ENCODE data around the gene COL26A1. TPM values are rescaled to one million over a fixed set of nuclear protein-coding genes. Genes with fewer than 3 reads are reported as not detected.

The COL26A1 gene
- total RNA-seq, 1 experiment from 2014 or later: 42.6 TPM

DNA sequence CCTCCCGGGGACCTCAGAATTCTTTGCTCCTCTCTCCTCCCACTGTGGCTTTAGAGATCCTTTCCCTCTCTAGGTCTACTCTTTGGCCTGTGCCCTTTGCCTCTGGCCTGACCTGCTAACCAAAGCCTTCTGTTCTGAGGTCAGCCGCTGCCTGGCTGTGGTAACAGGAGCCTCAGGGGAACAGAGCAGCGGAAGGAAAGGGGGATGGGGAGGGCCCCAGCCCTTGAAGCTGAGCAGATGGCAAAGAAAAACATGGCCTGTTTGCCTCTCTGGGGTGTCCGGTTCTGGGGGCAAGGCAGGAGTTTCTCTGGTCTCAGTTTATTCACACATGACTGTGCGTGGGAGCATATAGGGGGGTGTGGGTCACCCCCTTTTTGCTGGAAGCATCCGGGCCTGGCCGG lies 28.2 kb downstream of the COL26A1 start:
- no peak overlapping the region for H3K14ac ChIP-seq (ENCODE audit: insufficient read depth, low read length)
- Mint-ChIP-seq H3K4me1 (peaks cover 28 to 36% of the 10 kb centered on the region in 2 experiments), H3K27me3 (ENCODE audit: low read depth) (no peaks in the 10 kb centered on the region), H3K27ac (peak overlapping the region; percentile 50 to 96 (median 82); a peak in 5 of 7 replicates), H3K9me3 (no peaks in the 10 kb centered on the region), H3K36me3 (ENCODE audit: insufficient read depth in 1 of 3, low read depth in 3 of 3) (peaks cover 0 to 10% (median 3%) of the 10 kb centered on the region in 3 experiments; a peak in 4 of 7 replicates), H3K4me3 (peak overlapping the region in 1 of 2 experiments; percentile 49; a peak in 2 of 5 replicates)
- H2BK20ac ChIP-seq (ENCODE audit: low read depth, low read length, poor library complexity, severe bottlenecking): no peak overlapping the region
- no peak overlapping the region for H3K4ac ChIP-seq (ENCODE audit: low read depth, low read length)
- H3K23ac ChIP-seq (ENCODE audit: insufficient read length, low read depth, low read length): no peak overlapping the region
- no peak overlapping the region for H2BK12ac ChIP-seq (ENCODE audit: insufficient read length, low read depth, low read length)
- no peak overlapping the region for H3T11ph ChIP-seq (ENCODE audit: low read length)
- no peaks in the 10 kb centered on the region for H3K23me2 ChIP-seq (ENCODE audit: insufficient read length, low read depth, low read length, poor library complexity, severe bottlenecking)
- no peaks in the 10 kb centered on the region for H4K20me1 ChIP-seq (ENCODE audit: control insufficient read depth, insufficient read depth, insufficient read length)
- H3K9ac ChIP-seq (ENCODE audit: extremely low read depth, insufficient read length, low read length): no peak overlapping the region
- H3K27me3 ChIP-seq (ENCODE audit: insufficient read depth, low read length): no peaks in the 10 kb centered on the region
- peak; percentile 69 for DNase-seq
- H3K9me3 ChIP-seq (ENCODE audit: control insufficient read depth, low read depth, low read length): no peaks in the 10 kb centered on the region
- TF ChIP-seq, protein P1, sequence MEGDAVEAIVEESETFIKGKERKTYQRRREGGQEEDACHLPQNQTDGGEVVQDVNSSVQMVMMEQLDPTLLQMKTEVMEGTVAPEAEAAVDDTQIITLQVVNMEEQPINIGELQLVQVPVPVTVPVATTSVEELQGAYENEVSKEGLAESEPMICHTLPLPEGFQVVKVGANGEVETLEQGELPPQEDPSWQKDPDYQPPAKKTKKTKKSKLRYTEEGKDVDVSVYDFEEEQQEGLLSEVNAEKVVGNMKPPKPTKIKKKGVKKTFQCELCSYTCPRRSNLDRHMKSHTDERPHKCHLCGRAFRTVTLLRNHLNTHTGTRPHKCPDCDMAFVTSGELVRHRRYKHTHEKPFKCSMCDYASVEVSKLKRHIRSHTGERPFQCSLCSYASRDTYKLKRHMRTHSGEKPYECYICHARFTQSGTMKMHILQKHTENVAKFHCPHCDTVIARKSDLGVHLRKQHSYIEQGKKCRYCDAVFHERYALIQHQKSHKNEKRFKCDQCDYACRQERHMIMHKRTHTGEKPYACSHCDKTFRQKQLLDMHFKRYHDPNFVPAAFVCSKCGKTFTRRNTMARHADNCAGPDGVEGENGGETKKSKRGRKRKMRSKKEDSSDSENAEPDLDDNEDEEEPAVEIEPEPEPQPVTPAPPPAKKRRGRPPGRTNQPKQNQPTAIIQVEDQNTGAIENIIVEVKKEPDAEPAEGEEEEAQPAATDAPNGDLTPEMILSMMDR (conservative IDR thresholded peaks at IDR 0.05): no peak
- H2AFZ ChIP-seq (ENCODE audit: low read length): no peak overlapping the region
- no peak overlapping the region for H4K5ac ChIP-seq (ENCODE audit: insufficient read length, low read depth, low read length)
- H4K91ac ChIP-seq (ENCODE audit: insufficient read length, low read depth, low read length): no peak overlapping the region
- H3K79me1 ChIP-seq (ENCODE audit: insufficient read depth, low read depth, low read length, poor library complexity, severe bottlenecking): no peaks in the 10 kb centered on the region
- H3K27ac ChIP-seq (ENCODE audit: insufficient read length, low read depth, low read length): no peak overlapping the region
- H2BK5ac ChIP-seq (ENCODE audit: insufficient read length, low read length): no peak overlapping the region
- no peak overlapping the region for H4K8ac ChIP-seq (replicated peaks; ENCODE audit: insufficient read length, low read depth, low read length)
- H2BK15ac ChIP-seq (ENCODE audit: low read depth, low read length): no peak overlapping the region
- no CpG with 5 or more reads among the region's 7 CpGs for WGBS (ENCODE audit: extremely low coverage, insufficient read length, low lambda C conversion rate)
- H2AK5ac ChIP-seq (ENCODE audit: insufficient read length, low read length): no peak overlapping the region
- no peak overlapping the region for H3K4me2 ChIP-seq (ENCODE audit: insufficient read depth, insufficient read length, low read length)
- no peak overlapping the region for H2BK120ac ChIP-seq (ENCODE audit: low read depth, low read length, poor library complexity, severe bottlenecking)
- H3K56ac ChIP-seq (ENCODE audit: insufficient read length, low read depth, low read length): no peak overlapping the region
- no peaks in the 10 kb centered on the region; the same call in 1 of the 2 replicates for H3K79me2 ChIP-seq (ENCODE audit: insufficient read depth, low read length)
- H3K4me1 ChIP-seq (ENCODE audit: insufficient read depth, low read length): peaks cover 2% of the 10 kb centered on the region; the same call in 1 of the 2 replicates
- H3K18ac ChIP-seq (ENCODE audit: insufficient read length, low read depth, low read length): peak overlapping the region; percentile 25
